ENCODE results near the gene CCDC80.

Gene CCDC80

GRCh38 chr3:112654979-112655378, 14.0 kb upstream of the CCDC80 start:
- DNase-seq (ENCODE audit: low read depth) = no peak

- DNase-seq (ENCODE audit: low read depth) = no peak
These were observed 13.5 kb upstream of the CCDC80 start for GRCh38 chr3:112654492-112654891.

GRCh38 chr3:112653881-112654300, 12.9 kb upstream of the CCDC80 start:
- no peak for DNase-seq (ENCODE audit: low read depth)

GRCh38 chr3:112653209-112653871, 12.4 kb upstream of the CCDC80 start:
- no peak for DNase-seq (ENCODE audit: low read depth)

- DNase-seq (ENCODE audit: low read depth) = no peak
These were observed 10.6 kb upstream of the CCDC80 start for GRCh38 chr3:112651516-112651915.

GRCh38 chr3:112651071-112651470, 10.1 kb upstream of the CCDC80 start:
- no peak for DNase-seq (ENCODE audit: low read depth)

- no peak for DNase-seq (ENCODE audit: low read depth)
These were observed 9.5 kb upstream of the CCDC80 start for GRCh38 chr3:112650482-112650881.

GRCh38 chr3:112649478-112649735, 8.5 kb upstream of the CCDC80 start:
- no peak for DNase-seq (ENCODE audit: low read depth)

GRCh38 chr3:112647122-112647521, 6.2 kb upstream of the CCDC80 start:
- DNase-seq (ENCODE audit: low read depth) = no peak

GRCh38 chr3:112646623-112647022, 5.7 kb upstream of the CCDC80 start:
- DNase-seq (ENCODE audit: low read depth) = no peak

- no peak for DNase-seq (ENCODE audit: low read depth)
These were observed 3.5 kb upstream of the CCDC80 start for GRCh38 chr3:112644453-112644852.

GRCh38 chr3:112643621-112644240, 2.8 kb upstream of the CCDC80 start:
- no peak for DNase-seq (ENCODE audit: low read depth)

GRCh38 chr3:112642912-112643506, 2.1 kb upstream of the CCDC80 start:
- peak; percentile 75 for DNase-seq (ENCODE audit: low read depth)

- DNase-seq (ENCODE audit: low read depth) = no peak
These were observed 540 bp downstream of the CCDC80 start for GRCh38 chr3:112640276-112640929.

- DNase-seq (ENCODE audit: low read depth) = no peak
These were observed 1.3 kb downstream of the CCDC80 start for GRCh38 chr3:112639455-112640225.

GRCh38 chr3:112638327-112639020, 2.5 kb downstream of the CCDC80 start:
- DNase-seq (ENCODE audit: low read depth) = no peak

- no peak for DNase-seq (ENCODE audit: low read depth)
These were observed 3.2 kb downstream of the CCDC80 start for GRCh38 chr3:112637700-112638099.

- DNase-seq (ENCODE audit: low read depth) = no peak
These were observed 5.3 kb downstream of the CCDC80 start for GRCh38 chr3:112635674-112636073.

GRCh38 chr3:112634786-112635541, 6.0 kb downstream of the CCDC80 start:
- no peak for DNase-seq (ENCODE audit: low read depth)

GRCh38 chr3:112633757-112634156, 7.2 kb downstream of the CCDC80 start:
- DNase-seq (ENCODE audit: low read depth) = no peak

- DNase-seq (ENCODE audit: low read depth) = no peak
These were observed 7.8 kb downstream of the CCDC80 start for GRCh38 chr3:112633191-112633590.
